Left renal cortex interstitium (tissue), 4 donors: ENCODE measurements around the gene BUD23. TPM values are rescaled to one million over a fixed set of nuclear protein-coding genes. Genes with fewer than 3 reads are reported as not detected.
"Not testable (repeated sequence)": the region's sequence is repeated elsewhere in the genome, so short reads cannot be mapped to it uniquely, and the experiment has no call there.

Source experiments
- DNase-seq, 4 donors: peaks; one replicate each; pipeline ENCODE4 v3.0.0-alpha.2; 2013; ENCODE audit warnings: low read depth in 4 of 4, low spot score in 2 of 4, missing footprints in 1 of 4
- polyA plus RNA-seq, 4 donors: library from polyadenylated mRNA; unstranded; fragments of 120-200 nt; gene quantifications; one replicate each; pipeline ENCODE4 v1.2.1, GENCODE V29; 2013; ENCODE audit not compliant: insufficient read length in 4 of 4

The BUD23 gene
- 100 to 1,000 TPM in 1 of 4 donors, 10 to 100 TPM in 3; 77.7 to 102 (median 94.3) TPM for polyA plus RNA-seq

- peak in 3 of 4 donors; percentile 82 to 91 (median 90) for DNase-seq
Measured at GRCh38 chr7:73683056-73683787, at the start of gene BUD23, which contains the start of gene DNAJC30. Gene BUD23 (plus strand): TSS chr7:73683597. CDS start chr7:73683626, 29 bp downstream. Gene DNAJC30 (minus strand): TSS chr7:73683453. CDS start chr7:73683423, 30 bp downstream.

- DNase-seq, result no peak
Measured at GRCh38 chr7:73633844-73634243, 49.6 kb upstream of the BUD23 start.

- no peak for DNase-seq
Measured at GRCh38 chr7:73635428-73636200, 47.8 kb upstream of the BUD23 start.

GRCh38 chr7:73638911-73639310 lies 44.5 kb upstream of the BUD23 start:
- no peak for DNase-seq

GRCh38 chr7:73642834-73643233 lies 40.6 kb upstream of the BUD23 start:
- no peak for DNase-seq

GRCh38 chr7:73644688-73645286 lies 38.6 kb upstream of the BUD23 start:
- DNase-seq, result no peak

GRCh38 chr7:73645643-73646174 lies 37.7 kb upstream of the BUD23 start:
- no peak for DNase-seq

- DNase-seq, result no peak
Measured at GRCh38 chr7:73646785-73647724, 36.3 kb upstream of the BUD23 start.

GRCh38 chr7:73647725-73648592 lies 35.4 kb upstream of the BUD23 start:
- no peak for DNase-seq

GRCh38 chr7:73648593-73649332 lies 34.6 kb upstream of the BUD23 start:
- no peak for DNase-seq

GRCh38 chr7:73649576-73649975 lies 33.8 kb upstream of the BUD23 start:
- no peak for DNase-seq

- no peak for DNase-seq
Measured at GRCh38 chr7:73650524-73650923, 32.9 kb upstream of the BUD23 start.

- no peak for DNase-seq
Measured at GRCh38 chr7:73652541-73652949, 30.9 kb upstream of the BUD23 start.

GRCh38 chr7:73655309-73655708 lies 28.1 kb upstream of the BUD23 start:
- not testable (repeated sequence) for DNase-seq

- DNase-seq, result no peak
Measured at GRCh38 chr7:73659983-73660382, 23.4 kb upstream of the BUD23 start.

GRCh38 chr7:73660594-73660993 lies 22.8 kb upstream of the BUD23 start:
- not testable (repeated sequence) for DNase-seq

GRCh38 chr7:73663033-73663432 lies 20.4 kb upstream of the BUD23 start:
- no peak for DNase-seq
